Myocyte (in vitro differentiated cells): ENCODE data around the gene TRPV6. TPM values are rescaled to one million over a fixed set of nuclear protein-coding genes. Genes with fewer than 3 reads are reported as not detected.

Source experiments
- DNase-seq: peaks from one replicate; pipeline ENCODE4 v3.0.0-alpha.2; 2012; ENCODE audit warnings: low read depth
- total RNA-seq: library from RNA; depleted of rRNA; stranded (reverse); fragments of >200 nt; gene quantifications from 2 replicates; pipeline ENCODE4 v1.2.3, GENCODE V29; 2014

TRPV6 gene
- total RNA-seq, 1 donor from 2014 or later = not detected

DNA sequence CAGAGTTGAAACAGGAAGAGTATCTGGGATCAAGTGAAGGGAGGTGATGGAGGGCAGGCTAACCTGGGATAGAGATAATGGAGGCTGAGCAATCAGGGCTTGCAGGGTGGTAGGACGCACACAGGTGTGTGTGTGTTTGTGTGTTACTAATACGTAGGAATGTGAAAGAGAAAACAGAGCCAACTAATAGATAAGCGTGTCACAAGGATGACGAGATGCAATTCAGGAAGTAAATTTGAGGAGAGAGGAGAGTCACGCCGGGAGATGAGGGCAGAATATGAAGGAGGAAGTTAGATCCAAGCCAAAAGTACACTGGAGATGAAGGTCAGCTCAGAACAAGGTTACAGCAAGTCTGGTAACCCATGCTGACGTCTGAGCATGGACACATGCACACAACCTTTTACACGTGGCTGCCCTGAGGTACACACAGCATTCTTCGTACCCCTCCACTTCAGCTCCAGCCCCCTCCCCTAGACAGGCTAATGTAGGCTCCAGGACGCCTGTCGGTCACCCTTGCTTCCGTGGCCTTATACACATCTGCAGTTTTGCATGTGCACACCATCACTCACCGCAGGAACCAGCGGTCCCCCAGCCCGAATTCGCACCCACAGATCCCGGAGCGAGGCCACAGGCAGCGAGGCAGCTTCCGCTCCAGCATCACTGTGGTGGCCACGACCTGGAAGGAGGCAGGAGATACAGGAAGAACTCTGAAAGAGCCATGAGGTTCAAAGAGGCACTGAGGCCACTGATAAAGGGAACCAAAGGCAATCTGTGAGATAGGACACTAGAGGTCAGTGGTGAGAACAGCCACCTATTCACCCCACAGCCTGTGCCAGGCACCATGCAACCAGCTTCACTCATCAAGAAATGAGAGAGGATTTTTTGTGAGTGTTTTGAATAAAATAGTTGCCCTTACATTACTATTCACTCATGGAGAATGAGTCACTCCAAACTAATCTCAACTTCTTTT is 23.7 kb upstream of the TRPV6 start:
- DNase-seq = peak; percentile 25

DNA sequence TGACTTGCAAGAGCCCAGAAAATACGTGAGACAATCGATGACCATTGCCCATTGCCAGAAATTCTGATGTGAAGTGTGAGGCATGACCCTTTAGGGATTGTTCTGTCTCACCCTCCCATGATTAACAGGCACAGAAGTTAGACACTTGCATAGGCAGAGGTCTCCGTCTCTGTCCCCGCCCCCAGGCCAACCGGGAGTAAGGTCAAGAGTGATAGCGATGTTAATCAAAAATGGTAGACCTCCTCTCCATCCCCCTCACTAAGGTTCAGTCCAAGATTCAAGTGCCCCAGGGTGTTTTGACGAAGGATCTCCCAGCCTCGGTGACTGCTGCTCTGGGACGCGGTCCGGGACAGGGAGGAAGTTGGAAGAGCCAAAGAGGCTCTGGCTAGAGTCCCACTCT is 22.7 kb upstream of the TRPV6 start:
- no peak for DNase-seq

GRCh38 chr7:142906643-142907042 is 21.1 kb upstream of the TRPV6 start:
- DNase-seq = no peak

DNA sequence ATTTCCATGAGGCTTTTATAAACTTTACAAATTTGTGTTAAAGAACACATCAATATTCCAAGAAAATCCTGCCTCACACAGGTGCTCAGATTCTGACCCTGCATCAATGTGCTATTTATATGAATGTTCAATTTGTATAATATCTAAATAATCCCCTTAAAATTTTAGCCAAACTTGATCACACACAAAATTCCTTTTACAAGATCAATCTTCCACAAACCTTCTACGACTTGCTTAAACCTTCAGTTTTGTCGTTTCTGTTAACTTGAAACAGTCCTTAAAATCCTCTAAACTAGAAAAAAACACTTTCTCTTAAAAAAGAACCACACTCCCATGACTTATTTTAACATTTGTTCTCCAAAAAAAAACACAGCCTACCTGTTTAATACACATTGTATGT is 20.2 kb upstream of the TRPV6 start:
- DNase-seq = no peak

- DNase-seq = no peak
Observed at GRCh38 chr7:142904128-142904527, 18.6 kb upstream of the TRPV6 start.

- no peak for DNase-seq
Observed at GRCh38 chr7:142901426-142902259, 16.1 kb upstream of the TRPV6 start.

GRCh38 chr7:142899661-142900060 is 14.1 kb upstream of the TRPV6 start:
- no peak for DNase-seq

DNA sequence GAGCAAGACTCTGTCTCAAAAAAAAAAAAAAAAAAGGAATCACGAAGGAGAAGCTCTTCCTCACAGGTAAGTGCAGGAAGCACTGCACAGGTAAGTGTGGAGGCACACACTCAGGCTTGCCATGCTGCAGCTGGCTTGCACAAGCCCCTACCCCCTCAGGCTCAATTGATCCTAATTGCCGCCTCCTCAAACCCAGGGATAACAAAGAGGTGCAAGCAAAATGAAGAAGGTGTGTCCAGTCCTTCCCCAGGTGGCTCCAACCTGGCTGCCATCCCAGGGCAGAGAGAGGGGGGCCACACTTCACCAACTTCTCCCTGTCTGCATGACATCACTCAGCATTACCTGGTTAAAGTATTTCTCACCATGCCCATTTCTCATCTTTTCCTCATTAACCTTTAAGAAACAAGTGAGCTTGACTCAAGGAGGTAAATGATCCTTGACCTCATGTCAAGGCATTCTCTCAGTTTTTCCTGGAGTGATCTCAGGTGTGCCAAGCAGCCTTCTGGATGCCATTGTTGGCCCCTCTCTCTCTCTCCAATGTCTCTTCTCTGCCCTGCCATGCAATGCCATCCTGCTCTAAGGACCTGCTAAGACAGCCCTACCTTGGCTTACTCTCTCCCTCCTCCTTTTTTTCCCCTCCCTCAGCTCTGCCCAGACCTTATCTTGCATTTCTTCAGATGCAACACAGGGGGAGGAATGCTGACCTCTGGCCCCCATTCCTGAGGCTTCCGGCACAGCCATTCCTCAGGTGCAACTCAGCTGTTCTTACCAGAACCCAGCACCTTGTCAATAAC is 13.0 kb upstream of the TRPV6 start:
- no peak for DNase-seq

- DNase-seq = no peak
Observed at GRCh38 chr7:142897691-142898090, 12.1 kb upstream of the TRPV6 start.

DNA sequence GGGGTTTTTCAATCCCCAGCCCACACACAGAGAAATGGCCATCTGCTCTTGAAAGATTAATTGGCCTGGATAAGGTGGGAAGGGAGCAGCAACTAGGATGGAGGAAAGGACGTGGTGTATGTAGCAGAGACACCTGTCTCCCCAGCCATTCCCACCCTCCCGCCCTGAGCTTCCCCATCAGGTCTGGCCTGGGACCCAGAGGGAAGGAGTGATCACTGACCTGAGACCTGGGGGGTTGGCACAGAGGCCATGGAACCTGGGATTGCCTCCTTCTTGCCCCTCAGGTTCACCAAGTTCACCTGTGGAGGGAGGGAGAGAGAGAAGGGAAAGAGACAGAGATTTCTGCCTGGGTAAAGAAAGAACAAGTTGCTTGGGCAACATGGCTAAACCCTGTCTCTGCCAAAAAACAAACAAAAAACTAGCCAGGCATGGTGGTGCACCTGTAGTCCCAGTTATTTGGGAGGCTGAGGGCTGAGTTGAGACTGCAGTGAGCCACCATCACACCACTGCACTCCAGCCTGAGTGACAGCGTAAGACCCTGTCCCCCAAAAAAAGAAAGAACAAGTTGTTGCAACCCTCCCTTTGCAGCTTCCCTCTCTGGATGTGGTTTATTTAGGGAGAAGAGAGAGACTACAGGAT is 11.3 kb upstream of the TRPV6 start:
- no peak for DNase-seq

DNA sequence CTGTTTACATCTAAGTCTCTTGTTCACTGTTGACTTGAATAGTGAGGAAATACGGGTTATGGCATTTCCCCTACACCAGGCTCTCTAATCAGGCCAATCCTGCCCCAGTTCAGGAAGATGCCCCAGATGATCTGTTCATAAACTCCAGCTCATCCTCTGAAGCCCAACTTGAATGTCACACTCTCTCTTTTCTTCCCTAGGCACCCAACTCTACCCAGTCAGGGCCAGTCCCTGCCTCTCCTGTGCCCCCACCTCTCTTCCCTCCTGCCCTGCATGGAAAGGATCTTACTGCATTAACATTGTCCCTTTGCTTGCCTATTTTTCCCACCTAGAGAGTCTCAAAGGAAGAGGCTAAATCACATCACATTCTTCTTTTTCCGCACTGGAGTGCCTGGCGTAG is 10.6 kb upstream of the TRPV6 start:
- DNase-seq = no peak

GRCh38 chr7:142894985-142895593 is 9.5 kb upstream of the TRPV6 start:
- no peak for DNase-seq

DNA sequence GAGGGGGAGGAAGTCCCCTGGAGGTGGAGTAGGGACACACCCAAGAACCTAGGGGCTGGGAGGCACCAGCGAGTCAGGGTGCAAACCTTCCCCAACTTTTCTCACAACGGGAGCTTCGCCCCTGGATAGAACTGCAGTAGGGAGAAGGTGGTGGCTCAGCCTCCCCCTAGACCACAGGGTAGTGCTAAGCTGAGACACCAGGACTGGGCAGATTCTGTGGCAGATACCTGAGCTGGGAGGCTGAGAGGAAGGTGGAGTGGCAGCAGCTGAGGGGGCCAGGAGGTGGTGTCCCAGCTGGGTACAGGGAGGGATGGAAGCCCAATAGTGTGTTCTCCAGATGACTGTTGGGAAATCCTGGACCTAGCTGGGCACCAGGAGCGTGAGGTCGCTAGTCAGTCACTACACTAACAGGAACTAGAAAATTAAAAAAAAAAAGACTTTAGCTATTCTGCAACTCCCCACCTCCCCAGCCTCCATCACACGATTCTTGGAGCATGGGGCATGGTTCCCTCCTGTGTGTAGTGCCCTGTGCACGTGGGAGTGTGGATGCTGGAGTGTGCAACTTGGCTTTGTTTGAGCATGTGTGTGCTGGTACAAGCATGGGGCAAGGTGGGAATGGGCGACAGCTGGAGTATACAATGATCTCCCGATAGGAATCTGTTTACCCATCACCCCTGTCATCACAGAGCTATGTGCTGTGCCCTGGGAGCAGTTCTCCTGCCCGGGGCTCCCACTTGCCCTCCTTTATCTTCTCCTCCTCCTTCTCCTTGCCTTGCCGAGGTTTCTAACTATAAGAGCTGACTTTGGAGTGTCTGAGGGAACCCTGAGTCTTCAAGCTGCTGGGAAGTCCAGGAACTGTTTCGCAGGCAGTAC is 8.8 kb upstream of the TRPV6 start:
- DNase-seq = no peak

DNA sequence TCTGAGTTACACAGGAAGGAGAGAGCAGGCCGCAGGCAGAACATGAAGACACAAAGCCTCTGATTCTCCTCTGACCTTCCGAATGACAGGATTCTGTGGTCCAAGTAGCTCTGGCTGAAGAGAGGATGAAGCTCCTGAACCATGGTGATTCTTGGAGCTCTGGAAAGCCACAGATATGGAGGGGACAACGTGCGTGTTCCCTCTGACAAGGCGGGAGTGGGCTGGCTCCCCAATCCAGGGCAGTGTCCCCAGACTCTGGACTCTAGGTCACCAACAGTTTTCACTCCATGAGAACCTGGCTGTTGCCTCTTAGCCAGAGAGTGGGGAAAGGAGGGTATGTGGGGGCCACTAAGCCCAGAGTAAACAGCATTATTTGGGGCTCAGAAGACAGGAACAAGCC is 7.4 kb upstream of the TRPV6 start:
- DNase-seq = no peak

DNA sequence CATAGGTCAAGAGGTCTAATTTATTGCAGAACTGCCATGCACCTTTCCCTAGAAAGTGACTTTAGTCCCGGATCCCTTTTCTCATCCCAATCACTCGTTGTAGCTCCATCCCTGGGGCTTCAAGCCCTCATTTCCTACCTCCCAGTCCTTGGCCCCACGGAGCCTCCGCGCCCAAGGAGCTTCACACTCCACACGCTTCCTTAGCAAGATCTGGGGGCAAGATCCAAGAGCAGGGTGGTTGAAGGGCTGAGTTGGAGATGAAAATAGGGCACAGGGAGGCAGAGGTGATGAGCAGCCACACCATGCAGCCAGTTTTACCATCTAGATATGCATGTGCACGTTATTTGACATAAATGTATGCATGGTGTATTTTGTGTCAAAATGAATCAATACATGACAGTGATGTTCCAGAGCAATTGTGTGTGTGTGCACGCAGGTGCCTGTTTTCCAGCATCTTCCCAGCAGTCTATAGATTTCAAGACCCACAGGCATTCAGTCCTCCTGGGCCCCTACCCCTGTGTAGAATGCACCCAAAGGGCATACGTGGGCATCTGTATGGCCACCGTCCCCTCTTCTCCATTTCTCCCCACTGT is 6.0 kb upstream of the TRPV6 start:
- no peak for DNase-seq

- no peak for DNase-seq
Observed at GRCh38 chr7:142890874-142891485, 5.4 kb upstream of the TRPV6 start.

DNA sequence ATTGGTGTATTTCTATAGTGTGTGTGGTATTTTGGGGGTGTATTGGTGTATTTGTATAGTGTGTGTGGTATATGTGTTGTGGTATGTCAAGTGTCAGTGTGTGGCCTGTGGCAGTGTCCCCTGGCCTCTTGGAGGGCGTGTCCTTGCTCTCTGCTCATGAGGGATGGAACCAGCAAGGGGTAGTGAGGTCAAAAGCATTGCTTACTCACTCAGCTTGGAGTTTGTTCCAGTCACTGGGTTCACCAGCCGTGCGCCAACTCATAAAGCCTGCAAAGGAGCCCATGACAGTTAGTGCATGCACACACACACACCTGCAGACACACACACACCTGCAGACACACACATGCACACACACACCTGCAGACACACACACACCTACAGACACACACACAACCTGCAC is 4.3 kb upstream of the TRPV6 start:
- no peak for DNase-seq

GRCh38 chr7:142887282-142888015 is 1.9 kb upstream of the TRPV6 start:
- DNase-seq = no peak
